Measurements from ENCODE around the gene UBE2E2. TPM values are rescaled to one million over a fixed set of nuclear protein-coding genes. Genes with fewer than 3 reads are reported as not detected.

The UBE2E2 gene
- total RNA-seq, 1 experiment from 2014 or later, result 38.6 TPM

GRCh38 chr3:23440416-23441294, 237.5 kb downstream of the UBE2E2 start:
- H2BK5ac ChIP-seq (ENCODE audit: insufficient read length, low read length), result no peak overlapping the region
- H3K36me3 Mint-ChIP-seq (ENCODE audit: insufficient read depth in 1 of 3, low read depth in 3 of 3), result no peaks in the 10 kb centered on the region
- peak overlapping the region in 2 of 3 experiments; percentile 22 to 80; a peak in 1 of 7 replicates for H3K27ac Mint-ChIP-seq
- no peak overlapping the region for H2BK20ac ChIP-seq (ENCODE audit: low read depth, low read length, poor library complexity, severe bottlenecking)
- no peaks in the 10 kb centered on the region for H3K27me3 Mint-ChIP-seq (ENCODE audit: low read depth)
- H2BK15ac ChIP-seq (ENCODE audit: low read depth, low read length), result no peak overlapping the region
- no peak overlapping the region for H3T11ph ChIP-seq (ENCODE audit: low read length)
- no peak for DNase-seq
- H3K79me1 ChIP-seq (ENCODE audit: insufficient read depth, low read depth, low read length, poor library complexity, severe bottlenecking), result no peaks in the 10 kb centered on the region
- no peak overlapping the region for H2BK120ac ChIP-seq (ENCODE audit: low read depth, low read length, poor library complexity, severe bottlenecking)
- H3K9me3 ChIP-seq (ENCODE audit: control insufficient read depth, low read depth, low read length), result no peaks in the 10 kb centered on the region
- H3K4ac ChIP-seq (ENCODE audit: low read depth, low read length), result no peak overlapping the region
- no peak overlapping the region for H3K4me3 Mint-ChIP-seq
- H4K5ac ChIP-seq (ENCODE audit: insufficient read length, low read depth, low read length), result no peak overlapping the region
- H3K14ac ChIP-seq (ENCODE audit: insufficient read depth, low read length), result no peak overlapping the region
- H3K23ac ChIP-seq (ENCODE audit: insufficient read length, low read depth, low read length), result no peak overlapping the region
- TF ChIP-seq CTCF (conservative IDR thresholded peaks at IDR 0.05), result no peak
- H3K4me1 ChIP-seq (ENCODE audit: insufficient read depth, low read length), result peaks cover 3% of the 10 kb centered on the region; the same call in 1 of the 2 replicates
- H3K56ac ChIP-seq (ENCODE audit: insufficient read length, low read depth, low read length), result no peak overlapping the region
- peaks cover 2% of the 10 kb centered on the region; the same call in 1 of the 2 replicates for H3K79me2 ChIP-seq (ENCODE audit: insufficient read depth, low read length)
- H4K91ac ChIP-seq (ENCODE audit: insufficient read length, low read depth, low read length), result no peak overlapping the region
- no peak overlapping the region for H3K4me2 ChIP-seq (ENCODE audit: insufficient read depth, insufficient read length, low read length)
- no CpG with 5 or more reads among the region's 12 CpGs for WGBS (ENCODE audit: extremely low coverage, insufficient read length, low lambda C conversion rate)
- H2BK12ac ChIP-seq (ENCODE audit: insufficient read length, low read depth, low read length), result no peak overlapping the region
- H4K20me1 ChIP-seq (ENCODE audit: control insufficient read depth, insufficient read depth, insufficient read length), result no peaks in the 10 kb centered on the region
- H3K23me2 ChIP-seq (ENCODE audit: insufficient read length, low read depth, low read length, poor library complexity, severe bottlenecking), result no peaks in the 10 kb centered on the region
- H4K8ac ChIP-seq (replicated peaks; ENCODE audit: insufficient read length, low read depth, low read length), result no peak overlapping the region
- peaks cover 38 to 45% of the 10 kb centered on the region in 2 experiments for H3K4me1 Mint-ChIP-seq
- no peak overlapping the region for H3K9ac ChIP-seq (ENCODE audit: extremely low read depth, insufficient read length, low read length)
- H3K9me3 Mint-ChIP-seq, result no peaks in the 10 kb centered on the region
- no peaks in the 10 kb centered on the region for H3K27me3 ChIP-seq (ENCODE audit: insufficient read depth, low read length)
- no peak overlapping the region for H3K27ac ChIP-seq (ENCODE audit: insufficient read length, low read depth, low read length)
- H3K18ac ChIP-seq (ENCODE audit: insufficient read length, low read depth, low read length), result no peak overlapping the region
- no peak overlapping the region for H2AK5ac ChIP-seq (ENCODE audit: insufficient read length, low read length)
- no peak overlapping the region for H2AFZ ChIP-seq (ENCODE audit: low read length)

All from H9 (cell line).